T47D (cell line): Measurements from ENCODE around the gene SEMA3C.

Experiments
- DNase-seq, 2 experiments: peaks; one replicate each; pipeline versions ENCODE4 v3.0.0 to v3.0.0-alpha.2; 2011 to 2012; ENCODE audit warnings: low read depth in 1 of 2, low spot score in 1 of 2
- JUND ChIP-seq: IDR thresholded peaks from 2 replicates; pipeline ENCODE4 v1.6.1; 2012; ENCODE audit warnings: low read depth
- in situ Hi-C: cut with HindIII; loops from 2 replicates; pipeline ENCODE4 v1.10.0; 2016; ENCODE audit warnings: low sequenced_read_pairs, low pct_unique_long_range_greater_than_20kb

Gene SEMA3C

DNA sequence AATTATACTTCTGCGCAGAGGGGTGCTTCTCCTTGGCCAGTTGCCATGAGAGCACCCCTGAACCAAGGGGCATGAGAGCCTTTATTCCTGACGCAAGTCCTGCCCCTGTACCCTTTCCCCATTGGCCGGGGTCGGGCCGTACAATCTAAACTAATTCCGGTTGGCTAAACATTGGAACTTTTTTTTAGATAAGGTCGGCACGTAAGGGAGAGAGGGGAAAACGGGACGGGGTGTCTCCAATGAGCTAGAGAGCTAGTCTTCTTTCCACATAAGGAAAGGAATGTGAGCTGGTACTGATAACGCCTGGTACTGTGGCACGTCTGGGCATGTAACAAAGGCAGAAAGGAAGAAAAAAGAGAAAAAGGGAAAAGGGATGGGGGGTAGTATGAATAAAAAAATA lies 183.5 kb downstream of the SEMA3C start:
- TF ChIP-seq JUND = no peak
- in situ Hi-C loops = no loop called here
- no peak for DNase-seq

DNA sequence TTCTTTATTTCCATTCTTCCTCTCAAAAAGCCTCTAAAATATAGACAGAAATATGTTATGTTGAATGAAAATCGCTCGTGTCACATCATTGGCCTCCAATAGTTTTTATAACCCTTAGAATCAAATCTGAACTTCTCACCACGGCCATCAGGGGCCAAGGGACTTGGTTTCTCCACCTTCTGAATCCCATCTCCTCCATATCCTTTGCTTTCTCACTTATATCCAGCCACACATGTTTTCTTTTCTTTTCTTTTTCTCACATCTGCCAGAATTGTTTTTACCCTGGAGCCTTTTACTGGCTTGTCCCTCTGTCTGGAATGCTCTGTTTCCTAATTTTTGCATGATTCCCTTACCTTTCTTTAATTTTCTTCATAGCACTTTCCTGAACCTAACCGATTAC lies 184.8 kb downstream of the SEMA3C start:
- no peak for TF ChIP-seq JUND
- DNase-seq = no peak
- in situ Hi-C loops = no loop called here

DNA sequence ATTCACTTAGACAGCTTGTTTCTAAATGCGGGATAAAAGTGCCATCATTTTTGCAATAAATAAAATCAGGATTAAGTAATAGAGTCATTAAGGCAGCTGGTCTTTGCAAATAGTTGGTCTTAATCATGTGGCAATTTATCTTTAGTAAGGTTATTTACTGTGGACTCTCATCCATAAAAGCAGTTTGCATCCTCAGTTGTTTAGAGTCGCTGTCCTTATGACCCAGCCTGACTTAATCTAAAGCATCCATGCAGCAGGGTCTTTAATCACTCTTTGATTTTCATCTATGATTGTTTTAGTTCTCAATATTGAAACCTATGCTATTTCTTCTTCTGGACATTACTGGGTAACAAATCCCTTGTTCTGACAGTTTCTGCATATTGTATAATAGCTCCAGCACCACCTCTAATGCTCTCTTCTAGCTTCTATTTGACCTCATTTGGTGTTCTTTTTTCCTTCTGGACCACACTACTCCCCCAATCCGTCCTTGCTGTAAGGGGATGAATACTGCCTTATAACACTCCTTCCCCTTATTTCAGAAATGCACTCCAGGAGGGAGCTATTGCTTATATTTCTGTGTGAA lies 185.4 kb downstream of the SEMA3C start:
- in situ Hi-C loops = no loop called here
- no peak for DNase-seq
- no peak for TF ChIP-seq JUND

DNA sequence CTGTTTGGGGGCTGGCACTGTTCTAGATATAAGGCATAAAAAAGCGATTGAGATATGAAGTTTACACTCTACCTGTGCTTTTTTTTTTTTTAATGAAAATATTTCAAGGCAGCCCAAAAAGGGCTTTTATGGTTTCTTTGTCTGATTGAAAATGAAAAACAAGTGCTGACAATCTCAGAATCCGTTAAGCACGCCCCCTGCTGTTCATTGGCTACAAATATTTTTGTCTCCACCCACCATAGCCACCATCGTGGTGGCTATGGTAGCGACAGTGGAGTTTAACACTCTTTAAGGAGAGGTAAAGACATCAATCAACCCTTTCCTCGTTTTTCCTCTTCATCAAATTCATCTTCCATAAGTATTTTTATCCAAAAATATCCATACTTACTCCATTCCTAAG lies 186.2 kb downstream of the SEMA3C start:
- peak in 1 of 2 experiments; percentile 37 for DNase-seq
- no peak for TF ChIP-seq JUND
- in situ Hi-C loops = no loop called here

DNA sequence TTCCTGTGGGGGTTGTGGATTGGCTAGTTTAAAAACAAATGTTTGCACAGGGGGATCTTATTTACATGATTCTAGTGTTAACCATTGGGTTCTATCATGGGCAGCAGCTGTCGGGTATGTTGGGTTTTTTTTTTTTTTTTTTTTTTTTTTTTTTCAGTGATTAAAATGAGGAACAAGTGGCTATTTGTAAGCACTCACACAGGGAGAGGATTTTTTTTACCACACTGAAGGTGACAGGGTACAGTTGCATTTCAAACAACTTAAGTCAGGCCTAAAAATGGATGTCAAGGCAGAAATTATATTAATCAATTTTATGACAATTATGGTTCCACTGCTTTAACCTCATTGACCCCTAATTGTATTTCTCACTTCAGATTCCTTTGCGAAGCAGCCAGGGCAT lies 187.6 kb downstream of the SEMA3C start:
- in situ Hi-C loops = no loop called here
- TF ChIP-seq JUND = no peak
- DNase-seq = no peak

DNA sequence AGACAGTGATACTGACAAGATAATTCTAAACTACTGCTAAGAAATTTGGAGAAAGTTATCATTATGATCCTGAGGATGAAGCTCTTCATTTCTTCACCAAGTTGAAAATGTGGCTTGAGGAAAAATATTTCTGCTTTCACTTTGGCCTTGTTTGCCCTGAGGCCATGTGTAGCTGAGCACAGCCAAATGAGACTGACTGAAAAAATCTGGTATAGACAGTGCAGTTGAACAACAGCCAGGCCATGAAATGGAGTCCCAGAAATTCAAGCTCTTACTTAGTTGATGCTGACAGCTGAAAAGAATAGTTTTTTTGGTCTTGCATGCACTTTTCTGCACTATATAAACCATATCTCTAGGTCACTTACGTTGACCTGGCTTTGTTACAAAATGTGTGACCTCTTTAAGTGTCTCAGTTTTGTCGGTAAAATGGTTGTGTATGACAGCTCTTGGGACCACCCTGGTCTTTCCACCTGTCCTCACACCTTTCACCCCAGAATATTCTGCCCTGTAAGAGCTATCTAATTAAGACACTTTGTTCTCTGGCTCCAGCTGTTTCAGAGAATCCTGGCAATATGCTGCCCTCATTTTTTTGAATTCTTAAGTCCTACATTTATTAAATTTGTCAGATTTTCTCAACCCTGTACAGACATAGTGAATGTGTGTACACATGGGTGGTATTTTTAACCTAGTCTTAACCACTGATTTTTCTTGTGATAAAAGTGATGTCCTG lies 189.1 kb downstream of the SEMA3C start:
- TF ChIP-seq JUND = no peak
- peak in 1 of 2 experiments; percentile 48 for DNase-seq
- in situ Hi-C loops = no loop called here

DNA sequence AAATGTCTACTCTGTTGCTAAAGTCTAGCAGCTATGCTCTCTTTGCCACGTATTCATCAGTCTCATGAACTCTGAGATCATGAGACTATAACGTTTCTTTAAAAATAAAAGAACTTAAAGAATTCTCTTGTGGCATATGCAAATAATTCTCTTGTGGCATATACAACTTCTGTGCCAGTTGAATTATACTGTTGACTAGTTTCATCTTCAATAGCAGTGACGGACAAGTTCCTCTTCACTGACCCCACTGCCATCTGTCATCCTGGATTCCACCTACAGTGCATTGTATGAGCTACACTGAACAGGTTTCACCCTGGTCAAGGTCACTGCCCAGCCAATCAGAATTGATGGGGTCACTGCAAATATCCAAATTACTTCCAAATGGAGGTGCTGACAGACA lies 192.2 kb downstream of the SEMA3C start:
- in situ Hi-C loops = no loop called here
- DNase-seq = no peak
- no peak for TF ChIP-seq JUND

DNA sequence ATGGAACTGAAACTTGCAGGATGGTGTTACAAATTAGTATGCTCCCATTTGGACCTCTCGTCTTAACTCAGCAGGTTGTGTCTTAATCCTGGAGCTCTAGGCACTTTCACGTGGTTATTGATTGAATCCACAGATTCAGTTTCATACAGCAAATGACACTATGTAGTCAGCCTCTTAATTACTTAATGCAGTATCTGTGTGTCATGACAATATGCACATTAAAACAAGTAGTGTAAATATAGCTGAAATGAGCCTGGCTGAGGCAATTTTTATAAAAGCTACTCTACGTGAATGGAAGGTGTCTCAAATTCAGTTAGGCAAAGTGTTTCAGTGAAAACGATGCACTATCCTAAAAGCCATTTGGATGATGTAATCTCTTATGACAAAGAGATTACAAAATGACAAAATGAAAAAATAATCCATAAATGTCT lies 193.7 kb downstream of the SEMA3C start:
- no peak for DNase-seq
- TF ChIP-seq JUND = no peak
- in situ Hi-C loops = no loop called here

DNA sequence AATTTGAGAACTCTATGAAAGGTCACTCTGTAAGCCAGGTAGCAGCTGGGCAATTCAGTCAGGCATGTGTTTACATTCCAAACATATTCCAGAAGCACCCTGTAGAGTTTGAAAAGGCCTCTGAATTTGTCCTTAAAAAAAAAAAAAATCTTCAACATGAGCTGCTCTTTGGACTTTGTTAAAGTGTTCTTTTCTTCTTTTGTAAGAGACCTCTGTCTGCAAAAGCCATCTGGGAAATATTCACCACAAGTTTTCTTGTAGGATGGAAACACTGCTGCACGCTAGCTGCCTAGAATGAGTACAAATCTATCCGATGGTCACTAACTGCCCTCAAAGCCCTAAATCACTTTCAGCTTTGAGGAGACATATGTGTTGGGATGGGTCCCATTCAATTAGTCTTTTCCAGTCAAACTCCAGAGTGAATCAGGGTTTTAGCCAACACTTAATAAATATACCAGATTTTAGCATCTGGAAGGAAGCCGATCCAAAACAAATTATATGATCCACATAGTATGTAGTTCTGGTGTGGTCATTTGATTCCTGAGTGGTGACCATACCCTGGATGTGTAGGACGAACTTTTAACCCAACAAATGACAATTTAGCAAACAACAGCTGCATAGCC lies 194.5 kb downstream of the SEMA3C start:
- peak in 1 of 2 experiments; percentile 23 for DNase-seq
- in situ Hi-C loops = no loop called here
- no peak for TF ChIP-seq JUND

DNA sequence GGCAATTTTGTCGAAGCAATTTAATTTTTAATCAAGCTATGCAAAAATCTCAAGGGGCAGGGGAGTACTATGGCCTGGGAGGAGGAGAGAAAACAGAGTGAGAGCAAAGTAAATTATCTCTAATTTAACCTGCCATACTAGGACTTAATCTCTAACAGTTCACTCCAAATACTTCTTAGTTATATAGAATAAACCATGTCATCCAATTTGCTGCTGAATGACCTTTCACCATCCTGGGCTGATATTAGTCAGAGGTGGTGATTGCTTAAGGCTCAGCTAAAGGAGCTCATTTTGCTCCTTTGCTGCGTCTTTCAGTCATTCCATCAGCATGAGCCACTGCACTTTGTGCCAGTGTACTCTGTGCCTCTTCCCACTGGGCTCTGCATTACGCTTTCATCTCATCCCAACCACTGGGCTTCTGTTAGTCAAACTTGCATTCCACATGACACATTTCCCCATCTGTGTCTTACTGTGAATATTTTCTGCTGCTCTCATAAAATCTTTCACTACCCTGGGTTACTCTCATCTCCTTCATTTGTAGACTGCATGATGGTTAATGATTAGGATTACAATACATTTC lies 196.1 kb downstream of the SEMA3C start:
- in situ Hi-C loops = no loop called here
- DNase-seq = no peak
- TF ChIP-seq JUND = no peak

DNA sequence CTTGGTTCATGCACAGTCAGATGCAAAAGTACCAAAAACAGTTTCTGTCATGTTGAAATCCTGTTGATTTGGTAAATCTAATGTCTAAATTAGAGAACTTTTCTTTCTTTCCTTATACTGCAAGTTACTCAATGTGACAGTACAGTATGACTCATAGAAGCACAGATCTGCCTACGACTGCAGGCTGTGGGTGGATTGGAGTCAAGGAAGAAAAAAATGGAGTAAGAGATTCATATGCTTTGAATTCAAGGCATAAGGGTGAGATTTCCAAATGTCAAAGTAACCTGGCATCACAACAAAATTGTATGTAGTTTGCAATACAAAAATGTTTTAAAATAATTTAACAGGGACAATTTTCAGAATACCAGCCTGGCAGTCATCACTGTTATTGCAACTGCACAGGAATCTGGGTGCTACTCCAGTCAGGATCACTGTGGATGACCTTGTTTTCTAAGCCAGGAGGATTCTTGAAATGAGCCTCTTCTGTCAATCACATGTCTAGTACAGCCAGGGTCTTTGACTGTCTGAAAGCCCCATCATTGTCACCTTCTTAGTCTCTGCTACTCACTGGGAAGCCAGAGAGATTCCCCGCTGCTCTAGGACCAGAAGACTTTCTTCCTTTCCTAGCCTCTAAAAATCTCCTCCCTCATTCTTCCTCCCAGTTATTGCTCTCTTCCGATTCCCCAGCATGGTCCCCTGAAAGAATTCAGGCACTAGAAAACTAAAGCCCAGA lies 196.8 kb downstream of the SEMA3C start:
- no peak for DNase-seq
- TF ChIP-seq JUND = no peak
- in situ Hi-C loops = no loop called here

DNA sequence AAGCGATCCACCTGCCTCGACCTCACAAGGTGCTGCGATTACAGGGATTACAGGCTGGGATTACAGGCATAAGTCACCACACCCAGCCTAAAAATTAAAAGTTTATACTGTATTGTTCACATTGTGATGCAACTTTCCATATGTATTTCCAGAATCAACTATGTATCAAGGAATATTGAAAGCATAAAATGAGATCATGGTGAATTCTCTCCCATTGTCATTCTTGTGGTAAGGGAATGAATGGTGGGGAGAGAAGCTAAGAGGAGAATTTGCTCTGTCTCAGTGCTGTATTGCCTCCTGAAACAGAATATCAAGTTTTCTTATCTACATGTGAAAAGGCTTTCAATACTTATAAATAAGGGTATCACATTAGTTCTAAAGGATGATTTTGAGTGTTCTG lies 198.7 kb downstream of the SEMA3C start:
- in situ Hi-C loops = no loop called here
- no peak for TF ChIP-seq JUND
- no peak for DNase-seq
